GM20431 (cell line): Measurements from ENCODE around the gene RUSF1.
"Not testable (repeated sequence)": the region's sequence is repeated elsewhere in the genome, so short reads cannot be mapped to it uniquely, and the experiment has no call there.

Experiments
- in situ Hi-C: fragments of 300-500 bp; cut with MseI, MboI; formaldehyde crosslinking; loops from one replicate; pipeline ENCODE4 v1.15.0; 2020; ENCODE audit warnings: low sequenced_read_pairs; ENCODE audit not compliant: unreplicated experiment

RUSF1 gene

DNA sequence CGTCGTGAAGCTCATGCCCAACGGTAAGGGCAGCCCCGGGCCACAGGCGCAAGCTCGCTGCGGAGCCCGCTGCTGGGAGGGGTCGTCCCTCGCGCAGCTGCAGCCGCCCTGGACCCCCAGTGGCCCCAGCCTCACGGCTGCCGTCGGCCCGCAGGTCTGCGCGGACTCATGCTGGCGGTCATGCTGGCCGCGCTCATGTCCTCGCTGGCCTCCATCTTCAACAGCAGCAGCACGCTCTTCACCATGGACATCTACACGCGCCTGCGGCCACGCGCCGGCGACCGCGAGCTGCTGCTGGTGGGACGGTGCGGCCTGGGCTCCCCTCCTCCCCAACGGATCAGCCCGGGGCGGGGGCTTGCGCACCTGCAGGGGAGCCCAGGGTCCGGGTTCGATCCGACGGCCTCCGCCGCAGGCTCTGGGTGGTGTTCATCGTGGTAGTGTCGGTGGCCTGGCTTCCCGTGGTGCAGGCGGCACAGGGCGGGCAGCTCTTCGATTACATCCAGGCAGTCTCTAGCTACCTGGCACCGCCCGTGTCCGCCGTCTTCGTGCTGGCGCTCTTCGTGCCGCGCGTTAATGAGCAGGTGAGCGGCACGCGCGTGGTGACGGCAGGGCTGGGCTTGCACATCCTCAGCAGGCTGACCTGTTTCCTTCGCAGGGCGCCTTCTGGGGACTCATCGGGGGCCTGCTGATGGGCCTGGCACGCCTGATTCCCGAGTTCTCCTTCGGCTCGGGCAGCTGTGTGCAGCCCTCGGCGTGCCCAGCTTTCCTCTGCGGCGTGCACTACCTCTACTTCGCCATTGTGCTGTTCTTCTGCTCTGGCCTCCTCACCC is 19.5 kb downstream of the RUSF1 start:
- in situ Hi-C loops: no loop called here

DNA sequence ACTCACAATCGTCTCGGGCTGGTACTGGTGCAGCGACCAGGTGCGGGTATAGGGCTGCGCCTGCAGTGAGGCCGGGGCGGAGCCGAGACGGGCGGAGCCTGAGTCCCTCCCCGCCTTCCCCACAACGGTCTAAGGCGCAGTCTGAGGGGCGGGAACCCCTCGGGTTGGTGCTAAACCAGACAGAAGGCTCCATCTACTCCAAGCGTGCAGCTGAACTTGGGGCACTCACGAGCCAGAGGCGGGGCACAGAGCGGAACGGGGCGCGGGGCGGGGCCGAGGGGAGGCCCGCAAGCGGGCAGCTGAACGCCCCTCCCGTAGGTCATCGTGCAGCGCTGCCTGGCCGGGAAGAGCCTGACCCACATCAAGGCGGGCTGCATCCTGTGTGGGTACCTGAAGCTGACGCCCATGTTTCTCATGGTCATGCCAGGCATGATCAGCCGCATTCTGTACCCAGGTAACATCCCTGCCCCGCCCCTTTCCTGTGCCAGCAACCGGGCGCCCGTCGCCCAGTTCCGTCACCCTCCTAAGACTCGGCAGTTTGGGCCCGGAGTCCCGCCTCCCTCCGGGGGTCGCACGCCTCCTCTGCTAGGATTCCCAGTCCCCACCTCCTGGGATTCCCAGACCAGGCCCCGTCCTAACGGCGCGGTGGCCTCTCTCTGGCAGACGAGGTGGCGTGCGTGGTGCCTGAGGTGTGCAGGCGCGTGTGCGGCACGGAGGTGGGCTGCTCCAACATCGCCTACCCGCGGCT is 20.3 kb downstream of the RUSF1 start:
- in situ Hi-C loops: no loop called here

DNA sequence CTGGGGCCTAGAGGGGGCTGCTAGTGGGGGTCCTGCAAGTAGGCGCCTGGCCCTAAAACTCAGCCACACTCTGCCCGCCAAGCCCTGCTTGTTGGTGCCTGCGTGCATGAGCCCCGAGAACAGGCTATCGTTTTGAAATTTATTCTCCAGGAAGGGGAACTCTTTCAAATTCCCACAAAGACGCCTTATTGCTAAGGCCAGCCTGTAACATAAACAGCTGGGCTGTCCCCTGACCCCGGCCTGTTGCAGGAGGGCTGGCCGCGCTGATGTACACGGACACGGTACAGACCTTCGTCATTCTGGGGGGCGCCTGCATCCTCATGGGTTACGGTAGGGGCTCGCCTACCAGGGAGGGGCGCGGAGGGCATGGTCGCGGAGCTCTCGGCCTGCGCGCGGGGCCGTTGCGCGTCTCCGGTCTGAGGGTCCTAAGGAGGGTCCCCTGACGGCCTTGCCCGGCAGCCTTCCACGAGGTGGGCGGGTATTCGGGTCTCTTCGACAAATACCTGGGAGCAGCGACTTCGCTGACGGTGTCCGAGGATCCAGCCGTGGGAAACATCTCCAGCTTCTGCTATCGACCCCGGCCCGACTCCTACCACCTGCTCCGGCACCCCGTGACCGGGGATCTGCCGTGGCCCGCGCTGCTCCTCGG is 21.0 kb downstream of the RUSF1 start:
- in situ Hi-C loops: no loop called here

DNA sequence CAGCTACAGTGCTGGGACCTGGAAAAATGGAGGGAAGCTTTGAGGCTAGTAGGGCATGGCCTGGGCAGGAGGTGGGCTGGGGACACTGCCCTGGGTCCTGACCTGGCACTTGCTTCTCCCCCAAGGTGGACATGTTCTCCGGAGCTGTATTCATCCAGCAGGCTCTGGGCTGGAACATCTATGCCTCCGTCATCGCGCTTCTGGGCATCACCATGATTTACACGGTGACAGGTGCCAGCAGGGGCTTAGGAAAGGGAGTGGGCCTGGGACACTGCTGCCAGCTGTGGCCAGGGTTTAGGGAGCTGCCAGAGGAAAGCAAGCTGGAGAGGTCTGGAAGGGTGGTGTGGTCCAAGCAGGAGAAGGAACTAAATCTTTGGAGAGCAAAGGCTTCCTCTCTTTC is 22.1 kb downstream of the RUSF1 start:
- in situ Hi-C loops: no loop called here

DNA sequence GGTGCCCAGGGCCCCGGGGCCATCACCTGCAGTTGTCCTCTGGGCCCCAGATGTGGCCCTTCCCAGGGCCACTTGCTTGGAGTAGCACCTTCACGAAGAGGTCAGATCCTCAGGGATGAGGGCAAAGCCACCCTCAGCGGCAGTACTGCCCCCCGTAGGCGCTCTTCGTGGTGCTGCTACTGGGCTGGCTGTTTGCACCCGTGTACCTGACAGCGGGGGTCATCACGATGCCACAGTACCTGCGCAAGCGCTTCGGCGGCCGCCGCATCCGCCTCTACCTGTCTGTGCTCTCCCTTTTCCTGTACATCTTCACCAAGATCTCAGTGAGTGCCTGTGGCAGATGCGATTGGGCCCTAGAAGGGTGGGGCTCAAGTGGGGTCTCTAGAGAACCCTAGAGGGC is 22.6 kb downstream of the RUSF1 start:
- in situ Hi-C loops: no loop called here

DNA sequence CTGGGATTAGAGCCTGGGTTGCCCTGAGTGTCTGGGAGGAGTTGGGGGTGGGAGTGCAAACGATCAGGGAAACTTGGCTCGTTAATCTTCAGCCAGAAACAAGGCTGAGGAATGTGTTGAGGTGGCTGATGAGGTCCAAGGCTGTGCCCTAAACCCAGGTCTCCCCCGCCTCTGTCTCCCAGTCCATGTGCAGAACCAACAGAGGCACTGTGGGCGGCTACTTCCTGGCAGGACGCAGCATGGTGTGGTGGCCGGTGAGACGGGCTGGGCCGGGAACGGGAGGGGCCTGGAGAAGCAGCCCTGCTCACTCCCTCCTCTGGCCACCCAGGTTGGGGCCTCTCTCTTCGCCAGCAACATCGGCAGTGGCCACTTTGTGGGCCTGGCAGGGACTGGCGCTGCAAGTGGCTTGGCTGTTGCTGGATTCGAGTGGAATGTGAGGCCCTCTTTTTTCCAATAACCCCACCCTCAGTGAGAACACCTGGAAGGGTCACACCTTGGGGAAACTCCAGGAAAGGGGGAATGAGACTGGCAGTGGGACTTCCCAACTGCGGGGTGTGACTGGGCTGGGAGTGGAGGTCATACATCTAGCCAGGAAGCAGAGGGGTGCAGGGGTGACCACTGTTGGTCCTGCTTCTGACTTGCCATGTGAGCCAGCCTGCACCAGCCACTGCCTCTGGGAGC is 23.6 kb downstream of the RUSF1 start:
- in situ Hi-C loops: no loop called here

DNA sequence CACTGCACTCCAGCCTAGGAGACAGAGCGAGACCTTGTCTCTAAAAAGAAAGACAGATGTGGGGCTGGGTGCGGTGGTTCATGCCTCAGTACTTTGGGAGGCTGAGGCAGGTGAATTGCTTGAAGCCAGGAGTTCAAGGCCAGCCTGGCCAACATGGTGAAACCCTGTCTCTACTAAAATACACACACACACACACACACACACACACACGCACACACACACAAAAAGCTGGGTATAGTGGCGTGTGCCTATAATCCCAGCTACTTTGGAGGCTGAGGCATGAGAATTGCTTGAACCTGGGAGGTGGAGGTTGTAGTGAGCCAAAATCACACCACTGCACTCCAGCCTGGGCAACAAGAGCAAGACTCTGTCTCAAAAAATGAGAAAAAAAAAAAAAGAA is 24.1 kb downstream of the RUSF1 start:
- in situ Hi-C loops: not testable (repeated sequence)

DNA sequence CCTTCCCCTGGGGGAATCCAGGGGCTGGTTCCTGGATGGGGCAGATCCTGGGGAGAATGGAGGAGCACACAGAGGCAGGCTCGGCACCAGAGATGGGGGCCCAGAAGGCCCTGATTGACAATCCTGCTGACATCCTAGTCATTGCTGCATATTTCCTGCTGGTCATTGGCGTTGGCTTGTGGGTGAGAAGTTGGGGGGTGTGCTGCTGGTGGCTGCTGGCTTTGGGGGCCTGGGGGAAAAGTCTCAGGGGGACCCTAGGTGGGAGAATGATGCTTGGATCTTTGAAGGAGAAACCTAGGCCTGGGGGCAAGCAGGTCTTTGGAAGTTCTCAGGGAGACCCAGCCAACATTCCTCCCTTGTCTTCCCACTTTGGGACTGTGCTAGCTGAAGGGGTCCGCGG is 25.1 kb downstream of the RUSF1 start, which contains the start of gene SLC5A2:
Gene SLC5A2, plus strand, starts transcription at position 43 of the 400 bp plus-strand sequence. Its CDS starts 14 bp downstream, at position 57.
- in situ Hi-C loops: no loop called here

DNA sequence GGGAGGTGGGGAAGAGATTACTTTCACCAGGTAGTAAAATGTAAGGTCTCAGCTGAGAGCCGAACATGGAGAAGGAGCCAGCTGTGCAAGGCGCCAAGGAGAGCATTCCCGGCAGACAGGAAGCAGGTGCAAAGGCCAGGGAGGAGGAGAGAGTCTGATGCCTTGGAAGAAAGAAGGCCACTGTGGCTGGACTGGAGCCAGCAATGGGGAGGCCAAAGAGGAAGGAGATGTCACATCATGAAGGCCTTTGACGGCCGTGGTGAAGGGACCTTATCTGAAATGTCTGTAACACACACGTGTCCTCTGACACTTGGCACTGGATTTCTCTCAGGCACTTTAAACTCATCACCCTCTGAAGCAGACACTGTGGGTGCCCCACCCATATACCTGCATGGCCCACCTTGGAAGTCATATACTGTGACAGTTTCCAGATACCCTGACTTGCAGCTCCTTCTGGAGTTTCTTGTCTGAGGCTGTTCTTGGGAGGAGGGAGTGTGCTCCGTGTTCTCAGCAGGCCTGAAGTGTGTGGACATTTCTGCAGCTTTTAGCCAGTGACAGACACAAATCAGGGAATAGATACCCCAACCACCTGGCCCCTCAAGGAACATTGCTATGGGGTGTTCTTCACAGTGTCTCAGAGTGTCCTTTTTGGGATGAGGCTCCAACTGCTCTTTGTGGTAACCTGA is 27.2 kb downstream of the RUSF1 start:
- in situ Hi-C loops: no loop called here

DNA sequence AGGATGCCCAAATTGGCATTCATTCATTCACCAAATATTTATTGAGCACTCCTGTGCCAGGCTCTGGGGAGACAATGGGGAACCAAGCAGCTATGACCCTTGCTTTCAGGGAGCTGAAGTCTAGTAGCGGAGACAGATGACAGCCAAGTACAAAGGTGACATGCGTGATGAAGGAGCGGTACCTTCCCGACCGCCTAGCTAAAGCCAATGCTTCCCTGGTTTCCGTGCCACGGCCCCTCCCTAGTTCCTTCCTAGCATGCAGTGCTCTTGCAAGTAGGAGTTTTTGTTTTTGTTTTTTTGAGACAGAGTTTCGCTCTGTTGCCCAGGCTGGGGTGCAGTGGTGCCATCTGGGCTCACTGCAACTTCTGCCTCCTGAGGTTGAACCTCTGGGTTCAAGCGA is 28.4 kb downstream of the RUSF1 start:
- in situ Hi-C loops: no loop called here

DNA sequence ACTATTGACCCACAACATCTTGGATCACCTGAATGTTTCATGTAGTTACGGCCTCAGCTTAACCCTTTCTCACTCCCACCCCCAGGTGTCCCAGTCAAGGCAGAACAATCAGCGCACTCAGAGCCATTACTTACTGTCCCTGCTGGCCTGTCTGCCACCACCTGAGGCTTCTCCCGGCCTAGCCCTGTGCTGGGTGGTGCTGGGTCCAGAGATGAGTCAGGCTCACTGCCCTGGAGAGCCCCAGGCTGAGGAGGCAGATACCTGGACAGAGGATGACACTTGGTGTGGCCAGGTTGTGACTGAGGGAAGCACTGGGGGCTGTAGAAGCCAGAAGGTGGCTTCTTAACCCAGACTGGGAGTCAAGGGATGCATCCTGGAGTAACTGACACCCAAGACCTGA is 29.2 kb downstream of the RUSF1 start:
- in situ Hi-C loops: no loop called here

DNA sequence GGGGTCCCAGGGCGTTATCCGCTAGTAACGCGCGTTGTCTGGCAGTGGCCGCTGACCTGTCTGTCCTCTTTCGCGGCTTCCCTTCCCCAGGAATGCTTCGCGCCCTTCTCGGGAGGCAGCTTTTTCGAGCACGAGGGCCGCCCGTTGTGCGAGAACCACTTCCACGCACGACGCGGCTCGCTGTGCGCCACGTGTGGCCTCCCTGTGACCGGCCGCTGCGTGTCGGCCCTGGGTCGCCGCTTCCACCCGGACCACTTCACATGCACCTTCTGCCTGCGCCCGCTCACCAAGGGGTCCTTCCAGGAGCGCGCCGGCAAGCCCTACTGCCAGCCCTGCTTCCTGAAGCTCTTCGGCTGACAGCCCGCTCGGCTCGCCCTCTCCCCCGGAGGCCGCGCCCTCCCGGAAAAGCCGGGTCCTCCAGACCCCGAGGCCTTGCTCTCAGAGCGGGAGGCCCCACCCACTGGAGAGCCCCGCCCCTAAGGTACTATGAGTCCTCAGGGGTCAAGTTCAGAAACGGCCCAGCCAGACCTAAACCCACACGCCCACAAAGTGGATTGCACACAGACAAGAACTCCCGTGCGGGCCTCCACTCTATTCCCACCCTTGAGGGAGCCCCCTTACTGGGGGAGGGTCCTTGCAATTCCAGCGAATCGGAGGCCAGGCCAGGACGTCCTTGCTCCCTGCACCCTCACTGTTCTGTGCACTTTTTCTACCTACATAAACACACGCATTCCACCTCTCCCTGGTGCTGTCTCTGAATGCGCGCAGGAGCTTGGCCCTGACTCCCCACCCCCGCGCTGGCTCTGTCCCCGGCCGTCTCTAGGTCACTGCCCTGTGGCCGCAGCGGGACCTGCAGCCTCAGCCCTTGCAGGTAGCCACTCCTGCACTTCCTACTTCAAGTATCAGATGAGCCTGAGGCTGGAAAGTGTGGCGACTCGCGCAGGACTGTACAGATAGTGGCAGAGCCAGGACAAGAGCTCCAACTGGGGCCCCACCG is 30.7 kb downstream of the RUSF1 start:
- in situ Hi-C loops: no loop called here

DNA sequence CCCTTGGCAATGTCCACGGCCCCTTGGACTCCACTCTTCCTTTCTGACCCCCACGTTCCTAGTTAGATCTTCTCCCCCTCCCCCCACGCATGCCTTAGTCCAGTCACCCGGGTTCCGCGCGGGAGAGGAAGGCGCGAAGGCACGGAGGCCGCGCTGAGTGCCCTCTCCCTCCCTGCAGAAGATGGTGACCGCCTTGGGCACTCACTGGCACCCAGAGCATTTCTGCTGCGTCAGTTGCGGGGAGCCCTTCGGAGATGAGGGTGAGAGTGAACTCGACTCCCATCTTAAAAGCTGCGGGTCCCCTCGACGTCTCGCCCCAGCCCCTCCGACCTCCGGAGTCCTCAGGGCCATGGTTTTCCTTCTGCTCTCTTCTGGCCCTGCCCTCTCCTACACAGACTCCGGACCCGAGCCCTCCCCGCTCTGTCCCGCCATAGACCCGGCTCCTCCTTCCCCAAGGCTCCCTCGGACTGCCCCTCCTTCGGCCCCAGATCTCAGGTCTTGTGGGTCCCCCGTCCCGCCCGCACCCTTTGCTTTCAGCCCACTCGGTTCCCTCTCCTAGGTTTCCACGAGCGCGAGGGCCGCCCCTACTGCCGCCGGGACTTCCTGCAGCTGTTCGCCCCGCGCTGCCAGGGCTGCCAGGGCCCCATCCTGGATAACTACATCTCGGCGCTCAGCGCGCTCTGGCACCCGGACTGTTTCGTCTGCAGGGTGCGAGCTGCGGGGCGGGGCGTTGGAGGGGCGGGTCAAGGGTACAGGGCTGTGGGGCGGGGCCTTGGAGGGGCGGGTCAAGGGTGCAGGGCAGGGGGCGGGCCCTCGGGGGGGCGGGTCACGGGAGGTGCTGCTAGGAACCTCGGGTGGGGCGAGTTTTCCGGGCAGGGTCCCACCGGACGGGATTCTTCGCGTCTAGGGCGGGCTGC is 31.6 kb downstream of the RUSF1 start:
- in situ Hi-C loops: no loop called here

DNA sequence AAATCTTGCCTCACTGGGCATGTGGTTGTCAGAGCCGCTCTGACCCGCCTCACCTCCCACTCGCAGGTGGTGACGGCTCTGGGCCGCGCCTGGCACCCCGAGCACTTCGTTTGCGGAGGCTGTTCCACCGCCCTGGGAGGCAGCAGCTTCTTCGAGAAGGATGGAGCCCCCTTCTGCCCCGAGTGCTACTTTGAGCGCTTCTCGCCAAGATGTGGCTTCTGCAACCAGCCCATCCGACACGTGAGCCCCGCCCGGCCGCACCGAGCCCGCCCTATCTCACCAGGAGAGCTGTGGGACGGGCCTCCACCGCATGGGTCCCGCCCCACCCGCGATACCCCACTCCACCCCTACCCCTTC is 32.3 kb downstream of the RUSF1 start:
- in situ Hi-C loops: no loop called here

DNA sequence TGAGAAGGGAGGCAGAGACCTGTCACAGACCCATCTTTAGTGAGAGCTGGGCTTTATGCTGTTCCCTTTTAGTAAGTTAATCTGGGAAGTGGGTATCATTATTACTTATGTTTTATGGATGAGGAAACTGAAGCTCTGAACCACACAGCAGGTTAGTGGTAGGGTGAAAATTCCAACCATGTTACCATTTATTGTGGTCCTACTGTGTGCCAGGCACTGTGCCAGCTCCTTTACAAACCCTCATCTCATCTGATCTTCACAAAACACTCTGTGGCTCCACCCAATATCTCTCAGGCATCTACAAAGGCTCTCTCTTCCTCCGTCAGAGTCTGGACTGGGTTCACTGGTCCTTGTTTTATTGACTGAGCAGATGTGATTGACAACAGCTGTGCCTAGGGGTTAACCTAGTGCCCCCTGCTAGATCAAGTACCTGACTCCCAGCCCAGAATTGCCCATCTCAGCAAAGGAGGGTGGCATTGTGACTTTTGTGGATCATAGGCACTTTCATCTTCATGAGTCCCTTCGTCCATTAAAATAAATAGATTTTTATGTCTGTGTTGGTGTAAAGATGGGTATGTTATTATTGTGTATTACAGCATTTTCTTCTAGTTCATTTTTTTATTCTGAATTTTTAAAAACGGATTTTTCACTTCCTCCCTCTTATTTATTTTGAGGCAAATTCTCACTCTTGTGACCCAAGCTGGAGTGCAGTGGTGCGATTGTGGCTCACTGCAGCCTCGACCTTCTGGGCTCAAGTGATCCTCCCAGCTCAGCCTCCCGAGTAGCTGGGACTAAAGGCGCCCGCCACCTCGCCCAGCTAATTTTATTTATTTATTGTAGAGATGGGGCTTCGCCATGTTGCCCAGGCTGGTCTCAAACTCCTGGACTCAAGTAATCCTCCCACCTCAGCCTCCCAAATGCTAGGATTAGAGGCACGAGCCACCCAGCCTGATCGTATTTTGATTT is 33.1 kb downstream of the RUSF1 start:
- in situ Hi-C loops: no loop called here

DNA sequence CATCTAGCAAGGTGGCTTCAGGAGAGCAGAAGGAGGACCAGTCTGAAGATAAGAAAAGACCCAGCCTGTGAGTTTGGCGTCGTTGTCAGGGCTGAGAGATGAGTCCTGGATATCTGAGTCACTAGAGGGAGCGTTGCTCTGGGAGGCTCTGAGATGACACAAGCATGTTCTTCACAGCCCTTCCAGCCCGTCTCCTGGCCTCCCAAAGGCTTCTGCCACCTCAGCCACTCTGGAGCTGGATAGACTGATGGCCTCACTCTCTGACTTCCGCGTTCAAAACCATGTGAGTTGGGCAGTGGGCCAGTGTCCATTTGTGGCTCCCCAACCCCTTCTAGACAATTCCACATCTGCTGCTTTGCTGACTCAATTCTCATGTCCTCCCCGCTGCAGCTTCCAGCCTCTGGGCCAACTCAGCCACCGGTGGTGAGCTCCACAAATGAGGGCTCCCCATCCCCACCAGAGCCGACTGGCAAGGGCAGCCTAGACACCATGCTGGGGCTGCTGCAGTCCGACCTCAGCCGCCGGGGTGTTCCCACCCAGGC is 33.9 kb downstream of the RUSF1 start:
- in situ Hi-C loops: no loop called here
